Karpas-422 (cell line): ENCODE data around the gene SLC6A4. TPM values are rescaled to one million over a fixed set of nuclear protein-coding genes. Genes with fewer than 3 reads are reported as not detected.

Experiments
- DNase-seq: peaks from one replicate; pipeline ENCODE4 v3.0.0-alpha.2; 2015
- H2AFZ ChIP-seq: fragments of 200-600 bp; sonication (generic); 2 replicates; pipeline ENCODE4 v1.6.1; 2014; ENCODE audit warnings: antibody characterized with exemption, low read length, mixed read lengths
- H3K27ac ChIP-seq: fragments of 200-600 bp; sonication (generic); 2 replicates; pipeline ENCODE4 v1.5.1; 2014; ENCODE audit warnings: mild to moderate bottlenecking, low read length, moderate library complexity
- H3K27me3 ChIP-seq: fragments of 200-600 bp; sonication (generic); 2 replicates; pipeline ENCODE4 v1.6.1; 2014; ENCODE audit warnings: low read length, mixed read lengths
- H3K36me3 ChIP-seq: fragments of 200-600 bp; sonication (generic); 2 replicates; pipeline ENCODE4 v1.6.1; 2014; ENCODE audit warnings: low read length, mixed read lengths; ENCODE audit not compliant: insufficient read depth
- H3K4me1 ChIP-seq: fragments of 200-600 bp; sonication (generic); 2 replicates; pipeline ENCODE4 v1.6.1; 2014; ENCODE audit warnings: mild to moderate bottlenecking, low read length, mixed read lengths
- H3K4me2 ChIP-seq: fragments of 200-600 bp; sonication (generic); 2 replicates; pipeline ENCODE4 v1.6.1; 2014; ENCODE audit warnings: low read length, low read depth, mild to moderate bottlenecking; ENCODE audit not compliant: poor library complexity, severe bottlenecking
- H3K4me3 ChIP-seq: fragments of 200-600 bp; sonication (generic); 2 replicates; pipeline ENCODE4 v1.5.1; 2014; ENCODE audit warnings: mild to moderate bottlenecking, antibody characterized with exemption, low read length, mixed read lengths
- H3K79me2 ChIP-seq: fragments of 200-600 bp; sonication (generic); 2 replicates; pipeline ENCODE4 v1.6.1; 2014; ENCODE audit warnings: mild to moderate bottlenecking, low read length, mixed read lengths
- H3K9ac ChIP-seq: fragments of 200-600 bp; sonication (generic); 2 replicates; pipeline ENCODE4 v1.6.0; 2014; ENCODE audit warnings: low read length
- H3K9me2 ChIP-seq: fragments of 200-600 bp; sonication (generic), shearing (Covaris generic); replicated peaks from 2 replicates; pipeline ENCODE4 v1.6.0; 2014; ENCODE audit warnings: mild to moderate bottlenecking, low read length, moderate library complexity; ENCODE audit not compliant: insufficient read depth
- H3K9me3 ChIP-seq: fragments of 300-700, 200-600 bp; sonication (generic); 2 replicates; pipeline ENCODE4 v1.6.1; 2014; ENCODE audit warnings: low read length, mixed read lengths
- H4K20me1 ChIP-seq: fragments of 200-600 bp; sonication (generic); 2 replicates; pipeline ENCODE4 v1.6.1; 2014; ENCODE audit warnings: mild to moderate bottlenecking, antibody characterized with exemption, low read length, low read depth; ENCODE audit not compliant: insufficient read depth
- total RNA-seq: library from RNA; depleted of rRNA; stranded (reverse); fragments of >200 nt; shearing (Covaris generic); gene quantifications from 2 replicates; pipeline ENCODE4 v1.2.3, GENCODE V29; 2014; ENCODE audit warnings: low replicate concordance

SLC6A4 gene
- total RNA-seq, 1 experiment from 2014 or later, result not detected

DNA sequence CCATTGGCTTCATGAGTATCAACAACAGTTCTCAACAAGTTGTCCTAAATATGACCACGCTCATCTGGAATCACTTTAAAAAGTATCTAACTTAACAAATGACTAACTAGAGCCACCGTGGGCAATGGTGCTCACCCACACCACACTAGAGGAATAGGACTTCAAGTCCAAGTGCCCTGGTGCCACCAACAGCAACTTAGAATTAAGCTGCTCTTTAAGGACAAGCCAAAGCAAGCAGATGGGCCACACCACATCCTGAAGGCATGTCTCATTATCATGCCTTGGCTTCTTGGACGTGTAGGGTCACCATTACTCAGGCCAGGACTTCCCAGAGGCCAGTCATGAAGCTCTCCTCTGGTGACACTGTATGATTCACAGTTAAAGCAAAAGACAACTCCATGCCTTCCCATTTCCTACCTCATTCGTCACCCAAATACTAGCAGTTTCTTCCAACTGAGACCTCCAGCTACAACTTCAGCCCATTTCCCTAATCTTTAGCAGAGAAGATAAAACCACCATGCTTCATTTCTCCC lies 9.4 kb upstream of the SLC6A4 start:
- Histone ChIP-seq H3K9ac (no peak overlapping the region), H3K27ac (no peak overlapping the region), H4K20me1 (no peaks in the 10 kb centered on the region), H3K27me3 (no peaks in the 10 kb centered on the region), H2AFZ (no peak overlapping the region), H3K36me3 (peaks cover 25% of the 10 kb centered on the region; the same call in 1 of the 2 replicates), H3K79me2 (no peaks in the 10 kb centered on the region), H3K4me3 (no peak overlapping the region), H3K4me2 (no peak overlapping the region), H3K9me3 (no peaks in the 10 kb centered on the region), H3K4me1 (no peaks in the 10 kb centered on the region), H3K9me2 (no peaks in the 10 kb centered on the region)
- no peak for DNase-seq

DNA sequence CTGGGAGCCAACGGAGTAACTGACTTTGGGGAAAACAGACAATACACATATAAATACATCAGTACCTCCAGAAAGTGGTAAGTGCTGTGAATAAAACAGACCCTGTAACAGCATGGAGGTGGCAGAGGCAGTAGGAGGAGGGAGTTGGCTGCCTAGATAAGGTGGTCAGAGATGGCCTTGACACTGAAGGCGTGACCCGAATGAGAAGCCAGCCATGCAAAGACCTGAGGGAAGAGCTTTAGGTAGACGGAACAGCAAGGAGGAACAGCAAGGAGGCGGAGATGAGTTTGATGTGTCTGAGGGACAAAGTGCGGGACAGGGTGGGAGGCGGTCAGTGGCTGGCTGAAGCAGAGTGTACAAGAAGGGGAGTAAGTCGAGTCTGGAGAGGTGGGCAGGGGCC lies 8.1 kb upstream of the SLC6A4 start:
- H4K20me1 ChIP-seq, result no peaks in the 10 kb centered on the region
- H3K36me3 ChIP-seq, result peaks cover 12% of the 10 kb centered on the region; the same call in 1 of the 2 replicates
- no peak overlapping the region for H3K4me2 ChIP-seq
- no peak overlapping the region for H3K4me3 ChIP-seq
- H2AFZ ChIP-seq, result no peak overlapping the region
- DNase-seq, result no peak
- no peaks in the 10 kb centered on the region for H3K4me1 ChIP-seq
- H3K27me3 ChIP-seq, result no peaks in the 10 kb centered on the region
- no peak overlapping the region for H3K9ac ChIP-seq
- no peaks in the 10 kb centered on the region for H3K9me3 ChIP-seq
- no peaks in the 10 kb centered on the region for H3K9me2 ChIP-seq
- H3K79me2 ChIP-seq, result no peaks in the 10 kb centered on the region
- H3K27ac ChIP-seq, result no peak overlapping the region

DNA sequence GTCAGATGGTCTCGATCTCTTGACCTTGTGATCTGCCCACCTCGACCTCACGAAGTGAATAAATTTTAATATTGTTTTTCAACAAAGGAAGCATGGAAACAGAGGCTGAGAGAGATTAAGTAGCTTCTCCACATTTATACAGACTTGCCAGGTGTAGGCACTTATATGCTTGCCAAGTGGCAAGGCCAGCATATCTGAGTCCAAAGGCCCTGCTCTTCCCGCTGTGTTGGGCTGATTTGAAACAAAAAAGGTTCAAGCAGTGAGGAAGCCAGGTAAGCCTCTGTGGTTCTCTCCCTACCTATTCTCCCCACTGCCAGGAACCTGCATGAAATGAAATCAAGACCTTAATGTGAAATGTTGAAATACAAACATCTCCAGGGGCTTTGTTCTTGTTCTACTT lies 7.5 kb upstream of the SLC6A4 start:
- no peak overlapping the region for H3K4me2 ChIP-seq
- no peak overlapping the region for H3K27ac ChIP-seq
- no peaks in the 10 kb centered on the region for H3K79me2 ChIP-seq
- no peak overlapping the region for H3K9ac ChIP-seq
- no peaks in the 10 kb centered on the region for H3K9me3 ChIP-seq
- H3K4me1 ChIP-seq, result no peaks in the 10 kb centered on the region
- H3K27me3 ChIP-seq, result no peaks in the 10 kb centered on the region
- no peak overlapping the region for H3K4me3 ChIP-seq
- no peaks in the 10 kb centered on the region for H3K9me2 ChIP-seq
- no peaks in the 10 kb centered on the region for H4K20me1 ChIP-seq
- DNase-seq, result no peak
- H3K36me3 ChIP-seq, result peaks cover 6% of the 10 kb centered on the region; the same call in 1 of the 2 replicates
- no peak overlapping the region for H2AFZ ChIP-seq

DNA sequence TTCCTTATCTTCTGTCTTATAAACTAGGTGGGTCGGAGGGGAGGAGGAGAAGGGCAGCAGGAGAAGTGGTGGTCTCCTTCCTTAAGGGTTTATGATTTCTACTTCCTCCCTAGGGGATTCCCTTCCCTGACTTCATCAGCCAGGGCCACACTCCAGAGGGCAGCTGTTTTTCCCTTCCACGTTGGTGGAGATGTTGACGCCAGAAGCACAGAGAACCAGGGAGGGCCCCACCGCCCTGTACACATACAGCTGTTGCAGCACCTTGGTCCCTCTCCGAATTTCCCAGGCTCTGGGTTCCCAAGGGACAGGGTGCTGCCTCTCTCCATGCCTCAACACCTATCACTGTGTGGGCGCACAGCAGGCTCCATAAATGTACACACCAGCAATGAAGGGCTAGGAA lies 5.6 kb upstream of the SLC6A4 start:
- no peaks in the 10 kb centered on the region for H3K27me3 ChIP-seq
- no peaks in the 10 kb centered on the region for H4K20me1 ChIP-seq
- no peaks in the 10 kb centered on the region for H3K9me3 ChIP-seq
- H3K36me3 ChIP-seq, result no peaks in the 10 kb centered on the region
- H3K4me2 ChIP-seq, result no peak overlapping the region
- DNase-seq, result no peak
- no peaks in the 10 kb centered on the region for H3K79me2 ChIP-seq
- H3K27ac ChIP-seq, result no peak overlapping the region
- no peak overlapping the region for H2AFZ ChIP-seq
- H3K4me3 ChIP-seq, result no peak overlapping the region
- no peak overlapping the region for H3K9ac ChIP-seq
- no peaks in the 10 kb centered on the region for H3K4me1 ChIP-seq
- H3K9me2 ChIP-seq, result no peaks in the 10 kb centered on the region

DNA sequence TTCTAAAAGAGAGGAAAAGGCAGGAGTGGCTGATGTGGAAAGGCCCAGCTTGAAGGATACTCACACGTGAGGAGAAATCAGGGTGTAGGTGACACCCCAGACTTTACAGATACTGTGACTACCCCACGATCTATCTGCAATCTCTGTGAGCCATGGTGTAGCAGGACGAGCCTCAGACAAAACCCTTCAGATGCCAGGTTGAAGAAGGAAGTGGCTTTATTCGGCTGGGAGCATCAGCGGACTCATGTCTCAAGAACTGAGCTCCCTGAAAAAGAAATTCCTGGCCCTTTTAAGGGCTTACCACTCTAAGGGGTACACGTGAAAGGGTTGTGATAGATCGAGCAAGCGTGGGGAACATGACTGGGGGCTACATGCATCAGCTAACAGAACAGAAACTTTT lies 4.7 kb upstream of the SLC6A4 start:
- Histone ChIP-seq H4K20me1 (no peaks in the 10 kb centered on the region), H3K4me1 (peaks cover 2% of the 10 kb centered on the region; the same call in 1 of the 2 replicates), H3K79me2 (no peaks in the 10 kb centered on the region), H3K27me3 (no peaks in the 10 kb centered on the region), H3K27ac (no peak overlapping the region), H3K9ac (no peak overlapping the region), H2AFZ (no peak overlapping the region), H3K4me2 (no peak overlapping the region), H3K36me3 (no peaks in the 10 kb centered on the region), H3K4me3 (no peak overlapping the region), H3K9me3 (no peaks in the 10 kb centered on the region), H3K9me2 (no peaks in the 10 kb centered on the region)
- no peak for DNase-seq

DNA sequence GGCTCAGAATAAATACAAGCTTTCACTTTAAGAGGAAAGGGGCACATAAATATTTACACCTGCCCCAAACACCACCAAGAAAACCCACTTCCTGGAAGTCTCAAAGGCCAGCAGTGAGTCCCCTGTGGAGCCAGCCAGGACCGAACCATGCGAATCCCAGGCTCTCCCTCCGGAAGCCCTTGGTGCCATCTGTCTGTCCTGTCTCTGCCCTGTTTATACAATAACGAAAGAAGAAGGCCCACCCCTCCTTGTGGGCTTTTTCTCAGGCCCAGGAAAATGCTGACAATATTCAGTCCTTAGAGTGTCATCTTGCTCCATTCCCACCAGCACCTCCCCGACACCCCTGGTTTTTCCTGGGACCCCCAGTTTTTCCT lies 3.6 kb upstream of the SLC6A4 start:
- no peaks in the 10 kb centered on the region for H3K27me3 ChIP-seq
- H3K4me1 ChIP-seq, result peaks cover 8% of the 10 kb centered on the region; the same call in 1 of the 2 replicates
- H3K9ac ChIP-seq, result no peak overlapping the region
- H3K9me2 ChIP-seq, result no peaks in the 10 kb centered on the region
- no peaks in the 10 kb centered on the region for H3K9me3 ChIP-seq
- no peak for DNase-seq
- no peaks in the 10 kb centered on the region for H3K79me2 ChIP-seq
- H3K27ac ChIP-seq, result no peak overlapping the region
- no peaks in the 10 kb centered on the region for H4K20me1 ChIP-seq
- no peak overlapping the region for H2AFZ ChIP-seq
- H3K4me2 ChIP-seq, result no peak overlapping the region
- H3K36me3 ChIP-seq, result no peaks in the 10 kb centered on the region
- H3K4me3 ChIP-seq, result no peak overlapping the region

DNA sequence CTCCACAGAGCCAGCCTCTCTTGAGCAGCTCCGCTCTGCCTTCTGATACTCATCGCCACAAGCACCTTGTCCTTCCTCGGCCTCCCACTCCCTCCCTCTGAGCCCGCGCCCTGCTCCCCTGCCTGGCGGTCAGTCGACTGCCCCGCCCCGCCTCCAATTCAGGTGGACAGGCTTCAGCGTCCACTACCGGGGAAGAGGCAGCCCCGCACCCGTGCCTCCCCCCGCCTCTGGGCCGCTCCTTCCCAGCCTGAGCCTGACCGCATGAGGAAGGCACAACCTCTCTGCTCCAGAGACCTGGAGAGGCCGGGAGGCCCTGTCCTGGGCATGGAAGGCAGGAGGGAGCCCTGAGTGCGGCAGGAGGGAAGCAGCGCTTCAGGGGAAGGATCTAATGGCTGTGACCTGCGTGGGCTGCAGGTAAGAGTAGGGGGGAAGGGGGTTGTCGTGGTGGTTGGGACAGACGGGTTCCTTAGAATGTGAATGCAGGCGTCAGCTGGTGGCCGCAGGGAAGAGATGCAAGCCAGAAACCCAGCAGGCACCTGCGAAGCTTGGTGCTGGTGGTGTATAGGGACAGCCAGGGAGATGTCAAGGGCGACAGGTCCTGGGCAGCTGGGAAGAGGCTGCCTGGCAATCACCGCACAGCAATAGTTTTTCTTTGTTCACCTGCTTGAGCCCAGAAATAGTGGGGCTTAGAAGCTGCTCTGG lies 3.0 kb upstream of the SLC6A4 start:
- Histone ChIP-seq H3K9me2 (no peaks in the 10 kb centered on the region), H3K27me3 (no peaks in the 10 kb centered on the region), H3K79me2 (no peaks in the 10 kb centered on the region), H3K36me3 (no peaks in the 10 kb centered on the region), H3K9ac (no peak overlapping the region), H3K27ac (no peak overlapping the region), H3K9me3 (no peaks in the 10 kb centered on the region), H3K4me3 (no peak overlapping the region), H2AFZ (no peak overlapping the region), H4K20me1 (no peaks in the 10 kb centered on the region), H3K4me2 (no peak overlapping the region), H3K4me1 (peaks cover 8% of the 10 kb centered on the region; the same call in 1 of the 2 replicates)
- DNase-seq, result no peak

DNA sequence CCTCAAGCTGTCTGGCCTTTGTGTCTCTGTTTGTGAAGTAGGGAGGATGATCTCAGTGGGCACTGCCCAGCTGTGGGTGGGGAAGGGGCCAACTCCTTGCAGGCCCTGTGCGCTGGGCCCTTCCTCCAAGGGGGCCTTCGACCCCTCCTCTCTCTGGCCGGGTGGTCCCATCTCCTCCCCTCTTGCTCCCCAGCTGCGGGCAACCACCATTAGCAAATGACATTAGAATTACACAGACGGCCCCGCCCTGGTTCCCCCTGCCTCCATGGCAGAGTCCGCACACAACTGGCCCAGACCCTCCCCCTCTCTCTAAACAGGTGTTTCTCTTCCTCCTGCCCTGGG lies 2.5 kb upstream of the SLC6A4 start:
- Histone ChIP-seq H3K4me3 (no peak overlapping the region), H3K9me2 (no peaks in the 10 kb centered on the region), H3K4me1 (peaks cover 8% of the 10 kb centered on the region; the same call in 1 of the 2 replicates), H4K20me1 (no peaks in the 10 kb centered on the region), H3K36me3 (no peaks in the 10 kb centered on the region), H3K4me2 (no peak overlapping the region), H3K27me3 (no peaks in the 10 kb centered on the region), H3K9ac (no peak overlapping the region), H3K79me2 (no peaks in the 10 kb centered on the region), H2AFZ (no peak overlapping the region), H3K27ac (no peak overlapping the region), H3K9me3 (no peaks in the 10 kb centered on the region)
- no peak for DNase-seq
